GM18511 (cell line): ENCODE measurements around the gene CNGA1.

ENCODE experiments used
- ATAC-seq: cut with Tn5 transposase; IDR thresholded peaks from one replicate; pipeline ENCODE4 v1.9.1; 2021; ENCODE audit warnings: mild to moderate bottlenecking, moderate library complexity; ENCODE audit not compliant: unreplicated experiment

The CNGA1 gene

DNA sequence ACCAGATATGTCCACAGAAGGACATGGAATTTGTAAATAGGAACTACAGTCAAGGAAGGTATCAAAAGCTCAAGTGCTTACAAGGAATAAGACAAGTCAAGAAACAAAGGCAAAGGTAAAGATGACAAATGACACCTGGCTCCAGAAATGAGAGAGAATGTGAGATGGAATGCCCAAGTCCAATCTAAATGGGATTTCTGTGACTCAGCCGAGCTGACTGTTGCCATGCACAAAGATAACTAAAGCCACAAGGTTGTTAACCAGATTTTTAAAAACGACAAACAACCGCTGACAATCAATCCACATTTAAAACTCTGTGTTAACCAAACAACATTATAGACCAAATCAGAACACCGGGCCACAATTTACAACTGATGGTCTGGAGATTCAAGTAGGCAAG lies 103.2 kb downstream of the CNGA1 start:
- no peak for ATAC-seq

- ATAC-seq = no peak
Measured at GRCh38 chr4:47907089-47907646, 109.3 kb downstream of the CNGA1 start.

DNA sequence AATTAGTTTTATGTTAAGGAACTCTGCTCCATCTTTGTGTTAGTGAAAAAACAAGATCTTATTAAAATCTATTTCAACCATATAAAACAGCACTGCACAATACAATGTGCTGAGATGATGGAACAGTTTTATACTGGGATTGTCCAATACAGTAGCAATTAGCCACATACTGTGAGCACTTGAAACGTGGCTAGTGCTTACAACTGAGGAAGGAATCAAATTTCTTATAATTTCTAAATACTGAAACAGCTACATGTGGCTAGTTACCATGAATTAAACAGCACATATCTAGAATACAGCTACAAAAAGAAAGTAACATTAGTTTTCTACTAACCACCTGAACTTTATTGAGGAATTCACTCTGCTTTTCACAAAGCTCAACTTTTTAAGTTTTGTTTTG lies 116.8 kb downstream of the CNGA1 start:
- no peak for ATAC-seq

GRCh38 chr4:47891928-47892327 lies 124.6 kb downstream of the CNGA1 start:
- no peak for ATAC-seq
